HFF-Myc (cell line): ENCODE results near the gene CD2AP.

ENCODE experiments used
- DNase-seq: peaks from one replicate; pipeline ENCODE4 v3.0.0-alpha.2; 2011; ENCODE audit warnings: low read depth; ENCODE audit errors: extremely low read depth
- H3K4me3 ChIP-seq: replicated peaks from 2 replicates; pipeline ENCODE4 v1.5.1; 2011; ENCODE audit warnings: low read depth, mild to moderate bottlenecking, control low read depth, low read length
- CTCF ChIP-seq: IDR thresholded peaks from 2 replicates; pipeline ENCODE4 v1.5.1; 2012; ENCODE audit warnings: mild to moderate bottlenecking, low read depth, low read length, control low read depth; ENCODE audit errors: missing control alignments

CD2AP gene

GRCh38 chr6:47599512-47599911, 121.9 kb downstream of the CD2AP start:
- no peak for DNase-seq
- TF ChIP-seq CTCF: no peak
- no peak overlapping the region for H3K4me3 ChIP-seq

GRCh38 chr6:47603227-47603626, 125.6 kb downstream of the CD2AP start:
- DNase-seq: no peak
- no peak for TF ChIP-seq CTCF
- no peak overlapping the region for H3K4me3 ChIP-seq

DNA sequence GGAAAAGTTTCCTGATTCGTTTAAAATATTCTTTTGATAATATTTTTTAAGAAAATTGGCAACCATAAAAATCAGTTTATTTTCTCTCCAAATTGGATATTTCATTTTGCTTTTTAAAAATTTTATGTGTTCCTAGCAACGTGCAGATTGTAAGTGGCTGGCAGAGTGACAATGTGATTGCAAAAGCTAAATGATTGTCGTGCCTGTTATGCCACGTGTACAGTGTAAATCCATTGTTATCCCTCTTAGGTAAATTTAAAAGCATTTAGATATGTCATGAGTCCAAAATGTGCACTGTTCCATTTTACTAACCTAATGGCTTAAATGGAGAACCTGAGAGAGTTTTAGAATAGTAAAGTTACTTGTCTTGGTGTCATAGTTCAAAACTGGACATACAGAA, 126.4 kb downstream of the CD2AP start:
- TF ChIP-seq CTCF: no peak
- DNase-seq: no peak
- no peak overlapping the region for H3K4me3 ChIP-seq

- DNase-seq: no peak
- no peak for TF ChIP-seq CTCF
- H3K4me3 ChIP-seq: no peak overlapping the region
These were observed 144.4 kb downstream of the CD2AP start for GRCh38 chr6:47621838-47622449.

GRCh38 chr6:47626782-47627181, 149.2 kb downstream of the CD2AP start:
- TF ChIP-seq CTCF: no peak
- H3K4me3 ChIP-seq: no peak overlapping the region
- no peak for DNase-seq

DNA sequence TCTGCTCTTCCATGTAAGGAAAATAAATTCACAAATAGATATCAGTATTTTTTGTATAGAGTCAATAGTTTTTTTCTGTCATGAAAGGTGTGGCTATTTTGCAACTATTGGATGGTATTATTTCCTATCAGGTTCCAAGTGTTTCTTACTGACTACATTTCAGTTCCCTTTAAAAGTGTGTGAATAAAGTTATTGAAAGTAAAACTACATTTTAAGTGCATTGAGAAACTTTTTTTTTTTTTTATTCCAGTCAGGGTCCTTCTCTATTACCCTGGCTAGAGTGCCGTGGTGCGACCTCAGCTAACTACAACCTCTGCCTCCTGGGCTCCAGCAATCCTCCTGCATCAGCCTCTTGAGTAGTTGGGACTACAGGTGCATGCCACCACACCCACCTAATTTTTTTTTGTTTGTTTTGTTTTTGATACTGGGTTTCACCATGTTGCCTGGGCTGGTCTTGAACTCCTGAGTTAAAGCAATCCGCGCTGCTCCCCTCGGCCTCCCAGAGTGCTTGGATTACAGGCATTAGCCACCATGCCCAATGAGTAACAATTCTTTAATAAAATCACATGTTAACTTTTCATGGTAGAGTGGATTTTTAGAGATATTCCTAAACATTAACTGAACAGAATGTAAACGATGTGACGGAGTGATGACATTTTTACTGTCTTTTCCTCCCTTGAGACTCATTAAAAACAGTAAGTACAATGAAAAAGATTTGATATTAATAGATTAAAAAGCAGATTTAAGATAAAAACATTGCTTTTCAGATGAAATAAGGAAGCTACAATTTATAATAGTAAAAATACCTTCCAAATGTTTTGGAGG, 151.1 kb downstream of the CD2AP start:
- no peak for DNase-seq
- no peak overlapping the region for H3K4me3 ChIP-seq
- TF ChIP-seq CTCF: no peak
